HG03064 (cell line): ENCODE results near the gene SALL3.

Experiments
- ATAC-seq: cut with Tn5 transposase; IDR thresholded peaks from one replicate; pipeline ENCODE4 v1.9.1; 2021; ENCODE audit warnings: low read depth; ENCODE audit not compliant: unreplicated experiment

The SALL3 gene

GRCh38 chr18:78979056-78979729 lies 425 bp upstream of the SALL3 start:
- no peak for ATAC-seq

GRCh38 chr18:78980279-78980771 lies 707 bp downstream of the SALL3 start:
- no peak for ATAC-seq

- ATAC-seq, result no peak
Observed at GRCh38 chr18:78980777-78981380, 1.3 kb downstream of the SALL3 start.

GRCh38 chr18:78981394-78981831 lies 1.8 kb downstream of the SALL3 start:
- ATAC-seq, result no peak

- ATAC-seq, result no peak
Observed at GRCh38 chr18:78981989-78982620, 2.5 kb downstream of the SALL3 start.

- no peak for ATAC-seq
Observed at GRCh38 chr18:78983512-78983911, 3.9 kb downstream of the SALL3 start.

GRCh38 chr18:78984941-78985784 lies 5.5 kb downstream of the SALL3 start:
- ATAC-seq, result no peak

GRCh38 chr18:78986018-78986481 lies 6.4 kb downstream of the SALL3 start:
- ATAC-seq, result no peak

GRCh38 chr18:78991446-78991845 lies 11.8 kb downstream of the SALL3 start:
- no peak for ATAC-seq

- no peak for ATAC-seq
Observed at GRCh38 chr18:78992041-78993011, 12.7 kb downstream of the SALL3 start.

GRCh38 chr18:78993014-78993926 lies 13.7 kb downstream of the SALL3 start:
- ATAC-seq, result no peak

- no peak for ATAC-seq
Observed at GRCh38 chr18:78994000-78994399, 14.4 kb downstream of the SALL3 start.

- no peak for ATAC-seq
Observed at GRCh38 chr18:78994531-78994930, 14.9 kb downstream of the SALL3 start.

GRCh38 chr18:78994977-78995582 lies 15.5 kb downstream of the SALL3 start:
- ATAC-seq, result no peak

GRCh38 chr18:78995740-78996395 lies 16.2 kb downstream of the SALL3 start:
- ATAC-seq, result no peak

- ATAC-seq, result no peak
Observed at GRCh38 chr18:78996741-78997490, 17.3 kb downstream of the SALL3 start.
